Measurements from ENCODE around the gene UGT1A10. TPM values are rescaled to one million over a fixed set of nuclear protein-coding genes. Genes with fewer than 3 reads are reported as not detected.
A peak's percentile ranks its signal among the peaks of the same experiment; 100 is the strongest.

The UGT1A10 gene
- total and polyA plus RNA-seq, 2 of the 13 experiments (the other 11 are each of a cell fraction or from before 2014, with no cell fraction given) = not detected

DNA sequence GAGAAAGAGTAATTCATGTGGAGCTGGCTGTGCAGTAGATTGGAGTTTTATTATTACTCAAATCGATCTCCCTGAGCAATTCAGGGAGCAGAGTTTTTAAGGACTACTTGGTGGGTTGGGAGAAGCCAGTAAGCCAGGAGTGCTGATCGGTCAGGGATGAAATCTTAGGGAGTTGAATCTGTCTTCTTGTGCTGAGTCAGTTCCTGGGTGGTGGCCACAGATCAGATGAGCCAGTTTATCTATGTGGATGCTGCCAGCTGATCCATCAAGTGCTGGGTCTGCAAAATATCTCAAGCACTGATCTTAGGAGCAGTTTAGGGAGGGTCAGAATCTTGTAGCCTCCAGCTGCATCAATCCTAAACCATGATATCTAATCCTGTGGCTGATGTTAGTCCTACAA lies 35.9 kb upstream of the UGT1A10 start (continued):
- TF ChIP-seq, protein P1, sequence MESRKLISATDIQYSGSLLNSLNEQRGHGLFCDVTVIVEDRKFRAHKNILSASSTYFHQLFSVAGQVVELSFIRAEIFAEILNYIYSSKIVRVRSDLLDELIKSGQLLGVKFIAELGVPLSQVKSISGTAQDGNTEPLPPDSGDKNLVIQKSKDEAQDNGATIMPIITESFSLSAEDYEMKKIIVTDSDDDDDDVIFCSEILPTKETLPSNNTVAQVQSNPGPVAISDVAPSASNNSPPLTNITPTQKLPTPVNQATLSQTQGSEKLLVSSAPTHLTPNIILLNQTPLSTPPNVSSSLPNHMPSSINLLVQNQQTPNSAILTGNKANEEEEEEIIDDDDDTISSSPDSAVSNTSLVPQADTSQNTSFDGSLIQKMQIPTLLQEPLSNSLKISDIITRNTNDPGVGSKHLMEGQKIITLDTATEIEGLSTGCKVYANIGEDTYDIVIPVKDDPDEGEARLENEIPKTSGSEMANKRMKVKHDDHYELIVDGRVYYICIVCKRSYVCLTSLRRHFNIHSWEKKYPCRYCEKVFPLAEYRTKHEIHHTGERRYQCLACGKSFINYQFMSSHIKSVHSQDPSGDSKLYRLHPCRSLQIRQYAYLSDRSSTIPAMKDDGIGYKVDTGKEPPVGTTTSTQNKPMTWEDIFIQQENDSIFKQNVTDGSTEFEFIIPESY (CRISPR knock-in tag; IDR thresholded peaks at IDR 0.05) = no peak
- no peak for TF ChIP-seq SATB2 (CRISPR knock-in tag; IDR thresholded peaks at IDR 0.05)

DNA sequence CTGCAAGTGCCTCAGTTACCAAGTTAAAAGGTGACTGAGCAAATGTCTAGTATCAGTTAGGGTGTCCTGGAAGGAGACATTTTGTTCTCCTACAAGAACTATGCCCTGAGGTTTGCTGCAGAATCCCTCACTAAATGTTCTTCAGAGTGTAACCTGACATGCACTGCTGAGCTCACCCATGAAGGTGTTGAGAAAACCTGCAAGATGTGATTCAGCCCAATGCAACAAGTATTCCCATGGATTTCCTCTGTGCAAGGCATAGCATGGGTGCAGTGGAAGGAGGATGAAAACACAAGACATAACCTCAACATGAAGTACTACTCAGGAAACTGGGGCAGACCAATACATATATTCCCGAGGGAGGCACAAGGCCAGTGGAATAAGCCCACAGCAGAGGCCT lies 34.2 kb upstream of the UGT1A10 start:
- ChIA-PET CTCF (ENCODE audit: low intra/inter-chr PET ratio, low total read pairs) (no interaction called here), POLR2A (no interaction called here)
- Histone ChIP-seq H4K20me1 (ENCODE audit: insufficient read depth, low read length) (no peaks in the 10 kb centered on the region), H3K4me3 (replicated peaks in 1 of 3; ENCODE audit: insufficient read depth in 1 of 3, low read depth in 2 of 3, low read length in 3 of 3) (no peak overlapping the region), H3K27me3 (ENCODE audit: control insufficient read depth in 1 of 2, insufficient read depth in 2 of 2, low read length in 2 of 2) (0 out of 5 replicates have a peak, but pooled peaks cover 0 to 1% of the 10 kb centered on the region in 2 experiments), H2AFZ (ENCODE audit: low read length) (no peak overlapping the region), H3K79me2 (ENCODE audit: insufficient read depth, low read length) (no peaks in the 10 kb centered on the region), H3K4me2 (ENCODE audit: low read depth, low read length) (no peak overlapping the region), H3K9me3 (ENCODE audit: low read length) (no peaks in the 10 kb centered on the region), H3K4me1 (ENCODE audit: insufficient read depth, low read length) (peaks cover 9% of the 10 kb centered on the region), H3K36me3 (replicated peaks in 1 of 2; ENCODE audit: control insufficient read depth in 1 of 2, insufficient read depth in 2 of 2, low read length in 2 of 2) (no peaks in the 10 kb centered on the region), H3K9ac (ENCODE audit: insufficient read depth, low read depth, low read length) (no peak overlapping the region), H3K27ac (ENCODE audit: extremely low read length, insufficient read depth, low read length) (no peak overlapping the region)
- FAIRE-seq (no peak), ATAC-seq (no peak), DNase-seq (ENCODE audit: low spot score) (no peak)
- intact Hi-C loops (cut with micrococcal nuclease; ENCODE audit: unreplicated experiment) = no loop called here
- no TSS peak for BruUV-seq (replicated peaks)
- 13% methylated on average over 1 of the region's 1 CpG for WGBS (ENCODE audit: low lambda C conversion rate)
- no peak for TF ChIP-seq ZNF672 (CRISPR knock-in tag; IDR thresholded peaks at IDR 0.05)
- no peak for TF ChIP-seq KLF16 (CRISPR knock-in tag; IDR thresholded peaks at IDR 0.05)
- in situ Hi-C loops (cut with HindIII; ENCODE audit: extremely low pct_ligation_motif_present, low pct_unique_long_range_greater_than_20kb) = no loop called here

DNA sequence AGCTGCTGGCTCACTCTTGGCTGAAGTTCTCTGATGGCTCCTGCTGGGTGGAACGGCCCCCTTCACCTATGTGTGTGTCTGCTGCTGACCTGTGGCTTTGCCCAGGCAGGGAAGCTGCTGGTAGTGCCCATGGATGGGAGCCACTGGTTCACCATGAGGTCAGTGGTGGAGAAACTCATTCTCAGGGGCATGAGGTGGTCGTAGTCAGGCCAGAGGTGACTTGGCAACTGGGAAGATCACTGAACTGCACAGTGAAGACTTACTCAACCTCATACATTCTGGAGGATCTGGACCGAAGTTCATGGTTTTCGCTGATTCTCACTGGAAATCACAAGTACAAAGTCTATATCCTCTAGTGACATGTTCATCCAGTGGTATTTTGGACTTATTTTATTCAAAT lies 32.7 kb upstream of the UGT1A10 start:
- no peak overlapping the region for H3K27ac ChIP-seq (ENCODE audit: extremely low read length, insufficient read depth, low read length)
- WGBS (ENCODE audit: low lambda C conversion rate) = 15% methylated on average over 4 of the region's 4 CpGs
- no peaks in the 10 kb centered on the region for H3K79me2 ChIP-seq (ENCODE audit: insufficient read depth, low read length)
- BruUV-seq (replicated peaks) = no TSS peak
- H3K4me2 ChIP-seq (ENCODE audit: low read depth, low read length) = no peak overlapping the region
- ATAC-seq (peak; percentile 56), DNase-seq (ENCODE audit: low spot score) (no peak), FAIRE-seq (no peak)
- in situ Hi-C loops (cut with HindIII; ENCODE audit: extremely low pct_ligation_motif_present, low pct_unique_long_range_greater_than_20kb) = no loop called here
- CTCF ChIA-PET (ENCODE audit: low intra/inter-chr PET ratio, low total read pairs) = no interaction called here
- POLR2A ChIA-PET = no interaction called here
- H3K4me3 ChIP-seq (replicated peaks in 1 of 3; ENCODE audit: insufficient read depth in 1 of 3, low read depth in 2 of 3, low read length in 3 of 3) = no peak overlapping the region
- H4K20me1 ChIP-seq (ENCODE audit: insufficient read depth, low read length) = no peaks in the 10 kb centered on the region
- no peak overlapping the region for H2AFZ ChIP-seq (ENCODE audit: low read length)
- peaks cover 9% of the 10 kb centered on the region for H3K4me1 ChIP-seq (ENCODE audit: insufficient read depth, low read length)
- intact Hi-C loops (cut with micrococcal nuclease; ENCODE audit: unreplicated experiment) = no loop called here
- no peaks in the 10 kb centered on the region for H3K9me3 ChIP-seq (ENCODE audit: low read length)
- no peak overlapping the region for H3K9ac ChIP-seq (ENCODE audit: insufficient read depth, low read depth, low read length)
- H3K36me3 ChIP-seq (replicated peaks in 1 of 2; ENCODE audit: control insufficient read depth in 1 of 2, insufficient read depth in 2 of 2, low read length in 2 of 2) = no peaks in the 10 kb centered on the region
- TF ChIP-seq SALL1 (CRISPR knock-in tag; IDR thresholded peaks at IDR 0.05) (0 out of 2 replicates have a peak, but pooled peaks have one; percentile 31), TCF12 (IDR thresholded peaks at IDR 0.05) (no peak), TCF12 (CRISPR knock-in tag; IDR thresholded peaks at IDR 0.05) (no peak), ZNF12 (CRISPR knock-in tag; IDR thresholded peaks at IDR 0.05) (peak; percentile 81), HNF4G (IDR thresholded peaks at IDR 0.05; ENCODE audit: borderline replicate concordance, low read depth, low read length) (peak; percentile 49; the same call in 1 of the 2 replicates), HNF4G (CRISPR knock-in tag; IDR thresholded peaks at IDR 0.05; ENCODE audit: borderline replicate concordance, low read depth) (no peak), HNF4A (CRISPR knock-in tag; IDR thresholded peaks at IDR 0.05) (peak; percentile 54)
- TF ChIP-seq, protein P2, sequence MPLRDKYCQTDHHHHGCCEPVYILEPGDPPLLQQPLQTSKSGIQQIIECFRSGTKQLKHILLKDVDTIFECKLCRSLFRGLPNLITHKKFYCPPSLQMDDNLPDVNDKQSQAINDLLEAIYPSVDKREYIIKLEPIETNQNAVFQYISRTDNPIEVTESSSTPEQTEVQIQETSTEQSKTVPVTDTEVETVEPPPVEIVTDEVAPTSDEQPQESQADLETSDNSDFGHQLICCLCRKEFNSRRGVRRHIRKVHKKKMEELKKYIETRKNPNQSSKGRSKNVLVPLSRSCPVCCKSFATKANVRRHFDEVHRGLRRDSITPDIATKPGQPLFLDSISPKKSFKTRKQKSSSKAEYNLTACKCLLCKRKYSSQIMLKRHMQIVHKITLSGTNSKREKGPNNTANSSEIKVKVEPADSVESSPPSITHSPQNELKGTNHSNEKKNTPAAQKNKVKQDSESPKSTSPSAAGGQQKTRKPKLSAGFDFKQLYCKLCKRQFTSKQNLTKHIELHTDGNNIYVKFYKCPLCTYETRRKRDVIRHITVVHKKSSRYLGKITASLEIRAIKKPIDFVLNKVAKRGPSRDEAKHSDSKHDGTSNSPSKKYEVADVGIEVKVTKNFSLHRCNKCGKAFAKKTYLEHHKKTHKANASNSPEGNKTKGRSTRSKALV (CRISPR knock-in tag; IDR thresholded peaks at IDR 0.05) = no peak
- H3K27me3 ChIP-seq (ENCODE audit: control insufficient read depth in 1 of 2, insufficient read depth in 2 of 2, low read length in 2 of 2) = 0 out of 5 replicates have a peak, but pooled peaks cover 0 to 1% of the 10 kb centered on the region in 2 experiments
